ENCODE results near the gene STAC. TPM values are rescaled to one million over a fixed set of nuclear protein-coding genes. Genes with fewer than 3 reads are reported as not detected.

The STAC gene
- total RNA-seq, 4 donors from 2014 or later: 0.87 to 1.7 (median 1.6) TPM

DNA sequence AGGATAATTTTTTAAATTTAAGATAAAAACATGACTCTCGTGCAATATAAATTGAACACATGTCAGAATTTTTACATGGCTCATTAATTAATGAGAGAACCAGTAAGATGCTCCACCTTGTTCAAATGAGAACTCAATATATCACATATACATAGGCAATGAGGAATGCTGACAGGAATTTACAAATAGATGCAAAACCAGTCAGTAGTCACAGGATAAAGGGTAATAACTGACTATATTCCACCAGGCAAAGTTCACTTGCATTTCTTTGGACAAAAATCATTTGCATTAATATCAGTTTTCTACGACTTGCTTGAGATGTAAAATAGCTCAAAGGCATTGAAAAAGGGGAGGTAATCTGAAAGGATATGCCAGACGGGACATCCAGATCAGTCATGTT lies 139.4 kb downstream of the STAC start:
- no peak for TF ChIP-seq POLR2A (IDR thresholded peaks at IDR 0.05)
- TF ChIP-seq, protein P1, sequence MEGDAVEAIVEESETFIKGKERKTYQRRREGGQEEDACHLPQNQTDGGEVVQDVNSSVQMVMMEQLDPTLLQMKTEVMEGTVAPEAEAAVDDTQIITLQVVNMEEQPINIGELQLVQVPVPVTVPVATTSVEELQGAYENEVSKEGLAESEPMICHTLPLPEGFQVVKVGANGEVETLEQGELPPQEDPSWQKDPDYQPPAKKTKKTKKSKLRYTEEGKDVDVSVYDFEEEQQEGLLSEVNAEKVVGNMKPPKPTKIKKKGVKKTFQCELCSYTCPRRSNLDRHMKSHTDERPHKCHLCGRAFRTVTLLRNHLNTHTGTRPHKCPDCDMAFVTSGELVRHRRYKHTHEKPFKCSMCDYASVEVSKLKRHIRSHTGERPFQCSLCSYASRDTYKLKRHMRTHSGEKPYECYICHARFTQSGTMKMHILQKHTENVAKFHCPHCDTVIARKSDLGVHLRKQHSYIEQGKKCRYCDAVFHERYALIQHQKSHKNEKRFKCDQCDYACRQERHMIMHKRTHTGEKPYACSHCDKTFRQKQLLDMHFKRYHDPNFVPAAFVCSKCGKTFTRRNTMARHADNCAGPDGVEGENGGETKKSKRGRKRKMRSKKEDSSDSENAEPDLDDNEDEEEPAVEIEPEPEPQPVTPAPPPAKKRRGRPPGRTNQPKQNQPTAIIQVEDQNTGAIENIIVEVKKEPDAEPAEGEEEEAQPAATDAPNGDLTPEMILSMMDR (IDR thresholded peaks at IDR 0.05 in 4 of 5, conservative IDR thresholded peaks at IDR 0.05 in 1 of 5): no peak
- H3K27ac ChIP-seq: no peak overlapping the region
- in situ Hi-C loops (cut with MboI; ENCODE audit: low sequenced_read_pairs in 4 of 4) (no loop called here), intact Hi-C loops (cut with DNase I; ENCODE audit: low total_unique reads) (no loop called here)
- no peaks in the 10 kb centered on the region for H3K36me3 ChIP-seq
- no peaks in the 10 kb centered on the region for H3K9me3 ChIP-seq
- H3K27me3 ChIP-seq: no peaks in the 10 kb centered on the region
- H3K4me3 ChIP-seq: no peak overlapping the region
- ATAC-seq (no peak), DNase-seq (no peak)
- no peaks in the 10 kb centered on the region for H3K4me1 ChIP-seq

DNA sequence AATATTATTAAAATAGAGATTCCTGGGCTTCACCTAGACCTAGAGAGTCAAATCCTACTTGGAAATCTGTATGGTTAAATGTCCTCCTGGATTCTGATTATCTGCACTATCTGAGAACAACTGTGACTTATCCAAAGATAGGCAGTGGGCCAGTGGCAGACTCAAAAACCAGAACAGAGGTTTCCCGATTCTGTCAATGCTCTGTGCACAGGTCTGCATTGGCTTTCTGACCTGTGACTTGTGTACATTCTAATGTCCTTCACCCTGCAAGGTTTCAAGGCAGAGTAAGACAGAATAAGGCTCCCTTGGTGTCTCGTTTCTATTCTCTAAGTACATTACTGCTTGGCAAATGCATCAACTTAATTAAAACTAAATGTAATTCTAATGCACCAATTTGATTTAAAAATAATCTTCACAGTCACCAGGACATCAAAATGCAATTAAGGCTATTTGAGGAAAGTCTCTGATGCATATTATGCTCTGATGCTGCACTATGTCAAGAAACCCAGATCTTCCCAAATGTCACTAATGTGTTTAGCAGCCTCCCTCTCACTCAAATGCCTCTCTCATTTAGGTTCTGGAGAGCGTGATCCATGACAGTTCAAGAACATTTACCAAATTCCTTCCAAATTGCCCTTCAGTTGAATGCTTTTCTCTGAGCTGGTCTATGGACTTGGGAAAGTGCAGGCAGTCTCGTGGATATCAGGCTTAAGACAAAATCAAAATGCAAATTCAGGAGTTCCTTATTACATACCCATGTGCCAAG lies 140.1 kb downstream of the STAC start:
- Histone ChIP-seq H3K4me1 (no peaks in the 10 kb centered on the region), H3K27me3 (no peaks in the 10 kb centered on the region), H3K27ac (no peak overlapping the region), H3K9me3 (no peaks in the 10 kb centered on the region), H3K4me3 (no peak overlapping the region), H3K36me3 (no peaks in the 10 kb centered on the region)
- ATAC-seq: no peak
- DNase-seq: no peak
- intact Hi-C loops (cut with DNase I; ENCODE audit: low total_unique reads): no loop called here
- in situ Hi-C loops (cut with MboI; ENCODE audit: low sequenced_read_pairs in 4 of 4): no loop called here
- TF ChIP-seq POLR2A (IDR thresholded peaks at IDR 0.05): no peak
- TF ChIP-seq, protein P1 (IDR thresholded peaks at IDR 0.05 in 4 of 5, conservative IDR thresholded peaks at IDR 0.05 in 1 of 5): no peak

DNA sequence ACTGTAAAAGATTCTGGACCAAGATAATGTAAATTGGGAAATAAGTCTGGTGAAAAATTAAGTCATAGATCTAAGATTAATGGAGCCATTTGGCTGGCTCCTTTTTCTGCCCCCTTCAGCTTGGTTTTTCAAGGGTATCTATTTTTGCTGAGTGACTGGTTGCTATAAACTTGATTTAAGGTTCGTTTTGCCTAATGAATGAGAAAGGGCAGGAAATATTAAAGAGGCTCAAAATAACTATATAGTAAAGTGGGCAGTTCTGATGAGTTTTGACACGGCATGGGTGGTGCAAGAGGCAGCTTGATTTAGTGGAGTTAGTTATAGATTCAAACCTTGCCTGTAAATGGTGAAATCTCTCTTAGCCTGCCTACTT lies 140.7 kb downstream of the STAC start:
- no peaks in the 10 kb centered on the region for H3K27me3 ChIP-seq
- H3K9me3 ChIP-seq: no peaks in the 10 kb centered on the region
- ATAC-seq (no peak), DNase-seq (no peak)
- intact Hi-C loops (cut with DNase I; ENCODE audit: low total_unique reads): no loop called here
- no peak overlapping the region for H3K27ac ChIP-seq
- H3K4me3 ChIP-seq: no peak overlapping the region
- H3K36me3 ChIP-seq: no peaks in the 10 kb centered on the region
- no peaks in the 10 kb centered on the region for H3K4me1 ChIP-seq
- TF ChIP-seq, protein P1 (IDR thresholded peaks at IDR 0.05 in 4 of 5, conservative IDR thresholded peaks at IDR 0.05 in 1 of 5): no peak
- no peak for TF ChIP-seq POLR2A (IDR thresholded peaks at IDR 0.05)
- in situ Hi-C loops (cut with MboI; ENCODE audit: low sequenced_read_pairs in 4 of 4): no loop called here

DNA sequence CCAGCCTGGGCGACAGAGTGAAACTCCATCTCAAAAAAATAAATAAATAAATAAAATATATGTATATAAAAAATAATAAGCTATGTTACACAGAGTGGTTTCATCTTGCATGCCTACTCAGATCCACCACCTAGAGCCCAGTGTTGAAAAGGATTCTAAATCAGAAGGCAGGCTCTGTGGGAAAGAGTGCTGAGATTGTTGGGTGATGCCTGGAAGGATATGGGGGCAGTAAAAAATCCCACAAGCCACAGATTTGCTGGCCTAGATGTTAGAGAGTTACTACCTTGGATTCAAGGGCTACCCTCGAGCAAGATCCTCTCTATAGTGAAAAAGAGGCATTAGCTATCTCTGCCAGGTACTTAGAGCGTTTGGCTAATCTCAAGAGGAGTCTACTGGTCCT lies 144.3 kb downstream of the STAC start:
- intact Hi-C loops (cut with DNase I; ENCODE audit: low total_unique reads): no loop called here
- no peaks in the 10 kb centered on the region for H3K27me3 ChIP-seq
- no peaks in the 10 kb centered on the region for H3K9me3 ChIP-seq
- DNase-seq: no peak
- no peak for ATAC-seq
- TF ChIP-seq, protein P1 (IDR thresholded peaks at IDR 0.05 in 4 of 5, conservative IDR thresholded peaks at IDR 0.05 in 1 of 5): no peak
- no peak for TF ChIP-seq POLR2A (IDR thresholded peaks at IDR 0.05)
- no peaks in the 10 kb centered on the region for H3K36me3 ChIP-seq
- H3K4me3 ChIP-seq: no peak overlapping the region
- H3K27ac ChIP-seq: no peak overlapping the region
- no peaks in the 10 kb centered on the region for H3K4me1 ChIP-seq
- in situ Hi-C loops (cut with MboI; ENCODE audit: low sequenced_read_pairs in 4 of 4): no loop called here

Data from gastrocnemius medialis (tissue), 4 donors.